RPMI7951 (cell line): Measurements from ENCODE around the gene HEPACAM2. TPM values are rescaled to one million over a fixed set of nuclear protein-coding genes. Genes with fewer than 3 reads are reported as not detected.

Experiments
- DNase-seq: peaks from one replicate; pipeline ENCODE4 v3.0.0-alpha.2; 2012; ENCODE audit warnings: low read depth
- total RNA-seq: library from RNA; depleted of rRNA; stranded (reverse); fragments of >200 nt; shearing (Covaris generic); gene quantifications from 2 replicates; pipeline ENCODE4 v1.2.3, GENCODE V29; 2014

HEPACAM2 gene
- total RNA-seq, 1 experiment from 2014 or later, result not detected

DNA sequence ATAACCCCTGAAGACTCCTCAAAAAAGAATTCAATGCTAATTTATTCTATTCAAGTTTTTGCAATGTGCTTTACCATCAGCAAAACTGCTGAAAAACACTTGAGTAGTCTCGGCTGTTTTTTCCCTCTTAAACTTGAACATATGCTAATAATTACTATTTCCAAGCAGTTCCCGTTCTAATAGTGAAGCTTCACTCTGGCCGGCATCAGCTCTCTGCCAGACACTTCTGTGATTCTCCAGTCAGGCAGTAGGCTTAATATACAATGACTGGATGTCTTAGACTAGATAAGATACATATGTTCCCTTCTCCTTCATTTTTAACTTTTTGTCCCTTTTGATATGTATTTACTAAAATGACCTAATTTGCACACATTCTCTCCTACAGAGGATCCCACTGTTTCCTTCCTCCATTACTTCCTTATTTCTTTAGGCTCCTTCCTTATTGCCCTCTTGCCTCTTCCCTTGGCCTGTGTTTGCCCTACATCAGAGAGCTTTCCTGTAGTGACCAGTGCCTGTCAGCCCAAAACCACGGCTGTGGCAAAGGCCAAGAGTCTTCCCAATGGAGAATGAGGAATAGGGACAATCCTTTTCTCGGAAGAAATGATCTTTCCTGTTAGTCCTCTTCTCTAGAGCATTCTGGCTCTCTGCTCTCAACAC is 23.5 kb downstream of the HEPACAM2 start:
- no peak for DNase-seq

DNA sequence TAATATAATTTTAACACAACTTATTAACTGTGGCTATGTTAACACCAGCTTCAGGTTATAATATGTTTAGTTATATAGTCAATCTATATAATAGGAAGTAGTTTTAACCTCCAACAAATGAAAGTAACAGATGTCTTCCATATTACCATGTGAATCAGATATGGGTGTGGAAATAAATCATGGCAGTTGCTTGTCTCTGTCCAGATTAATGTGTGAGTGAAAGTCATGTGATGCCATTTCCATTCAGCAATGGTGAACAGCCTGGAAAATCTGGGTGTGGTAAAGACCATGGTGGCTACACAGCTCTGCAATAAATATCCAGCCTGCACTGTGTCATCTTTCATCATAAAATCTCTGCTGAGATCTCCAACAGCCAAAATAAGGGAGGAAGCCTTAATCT is 27.8 kb downstream of the HEPACAM2 start:
- DNase-seq, result no peak

DNA sequence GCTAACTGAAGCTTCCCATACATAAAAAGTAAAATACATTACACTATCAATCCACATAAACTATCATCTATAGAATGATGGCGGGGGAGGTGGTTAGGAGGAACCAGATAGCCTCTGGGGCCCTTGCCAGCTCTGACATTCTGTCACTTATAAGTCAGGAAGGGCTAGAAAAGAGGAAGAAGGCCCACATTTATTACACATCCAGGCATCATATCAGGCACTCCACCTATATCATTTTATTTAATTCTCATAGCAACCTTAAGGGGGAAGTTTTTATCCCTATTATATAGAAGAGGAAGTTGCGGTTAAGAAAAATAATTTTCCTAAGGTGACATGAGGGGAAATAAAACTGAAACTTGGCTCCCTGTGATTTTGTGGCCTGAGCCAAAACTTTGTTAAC is 29.9 kb downstream of the HEPACAM2 start:
- no peak for DNase-seq

DNA sequence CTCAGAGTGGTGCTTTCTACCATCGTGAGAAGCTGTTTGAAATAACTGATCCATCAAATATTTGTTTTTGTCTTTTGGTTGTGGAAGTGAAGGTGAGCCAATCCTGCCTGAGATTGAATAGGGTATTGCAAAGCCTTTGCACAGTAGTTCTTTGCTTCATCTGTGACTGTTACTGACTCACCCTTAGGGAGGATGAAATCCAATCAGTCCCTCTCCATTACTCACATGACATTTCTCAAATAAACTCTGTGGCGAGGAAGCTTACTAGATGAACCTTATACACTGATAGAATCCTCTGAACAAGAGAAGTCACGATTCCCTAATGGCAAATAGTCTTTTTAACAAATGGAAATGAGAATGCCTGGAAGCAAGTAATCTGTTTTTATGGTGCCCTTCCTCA is 31.9 kb downstream of the HEPACAM2 start:
- peak; percentile 46 for DNase-seq

DNA sequence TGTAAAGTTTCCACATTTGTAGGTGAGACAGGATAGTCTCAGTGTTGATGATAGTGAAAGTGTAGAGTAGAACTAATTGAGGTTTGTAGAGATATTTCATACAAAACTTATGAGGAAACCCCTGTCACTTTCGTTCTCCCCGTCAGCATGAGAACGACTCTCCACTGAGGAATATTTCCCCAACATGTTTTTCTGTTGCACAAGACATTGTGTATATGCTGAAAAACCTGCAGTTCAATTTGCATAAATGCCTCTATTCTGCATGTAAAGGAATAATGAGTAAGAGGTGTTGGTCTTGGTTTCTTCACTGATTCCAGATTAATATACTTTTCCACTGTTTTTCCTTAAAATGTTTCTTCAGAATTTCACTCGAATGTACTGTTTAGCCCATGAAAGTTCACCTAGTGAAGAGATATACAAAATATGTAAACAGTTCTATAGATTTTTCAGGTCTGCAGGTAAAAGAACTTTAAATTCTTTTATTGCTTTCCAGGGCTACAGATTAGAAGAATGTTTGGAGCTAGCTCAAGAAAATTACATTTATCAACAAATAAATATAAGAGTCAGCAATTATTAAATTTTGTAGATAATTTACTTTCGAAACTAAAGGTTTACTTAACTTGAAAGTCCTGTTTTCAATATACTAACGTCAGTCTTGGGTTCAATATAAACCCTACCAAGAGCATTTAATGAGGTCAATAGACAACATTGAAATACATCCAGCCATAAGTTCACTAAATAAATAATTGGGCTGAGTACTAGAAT is 37.2 kb downstream of the HEPACAM2 start:
- no peak for DNase-seq

DNA sequence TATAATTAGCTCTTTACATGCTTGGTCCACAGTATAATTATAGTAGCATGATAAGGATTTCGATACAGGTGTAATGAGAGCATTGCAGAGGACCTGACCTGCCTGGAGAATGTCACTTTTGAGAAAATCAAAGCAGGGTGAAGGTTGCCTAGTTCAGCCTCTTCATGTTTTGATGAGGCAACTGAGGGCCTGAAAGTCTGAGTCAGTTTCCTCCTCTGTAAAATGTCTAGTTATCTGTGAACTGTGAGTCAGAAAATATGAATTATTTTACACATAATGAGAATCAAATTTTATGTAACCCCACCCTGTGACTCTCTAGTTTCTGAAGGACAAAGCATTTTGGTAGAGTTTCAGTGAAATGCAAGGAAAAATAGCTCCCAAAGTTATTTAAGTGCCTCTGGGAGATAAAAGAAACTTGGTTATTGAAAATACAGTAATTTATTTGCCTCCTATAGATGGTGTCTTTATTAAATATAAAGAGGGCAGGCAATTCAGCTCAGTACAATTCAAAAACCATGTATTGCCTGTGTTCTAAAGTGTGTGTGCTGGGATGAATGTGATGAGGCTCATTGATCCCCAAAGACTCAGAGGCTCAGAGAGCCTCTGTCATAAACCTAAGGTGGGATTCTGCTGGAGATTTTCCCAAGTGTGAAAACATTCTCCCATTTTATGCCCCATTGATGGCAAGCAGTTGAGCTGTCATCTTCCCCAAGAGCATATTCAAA is 40.8 kb downstream of the HEPACAM2 start:
- DNase-seq, result no peak

DNA sequence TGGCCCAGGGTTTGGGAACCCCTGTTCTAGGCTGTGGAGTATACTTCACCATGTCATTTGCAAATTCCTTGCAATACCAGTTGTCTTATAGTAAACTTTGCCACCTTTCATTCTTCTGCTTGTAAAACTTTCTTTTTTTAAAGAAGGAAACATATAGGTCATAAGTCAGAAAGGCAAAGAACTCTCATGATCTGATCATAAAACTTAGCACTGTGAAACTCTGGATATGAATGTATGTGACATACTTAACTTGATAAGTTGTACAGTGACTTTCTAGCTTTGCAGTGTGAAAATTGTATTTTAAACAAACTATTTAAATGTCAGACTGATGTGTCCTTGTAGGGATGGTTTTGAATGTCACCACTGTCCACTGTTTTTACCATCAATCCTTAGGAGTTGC is 47.1 kb downstream of the HEPACAM2 start:
- DNase-seq, result no peak

DNA sequence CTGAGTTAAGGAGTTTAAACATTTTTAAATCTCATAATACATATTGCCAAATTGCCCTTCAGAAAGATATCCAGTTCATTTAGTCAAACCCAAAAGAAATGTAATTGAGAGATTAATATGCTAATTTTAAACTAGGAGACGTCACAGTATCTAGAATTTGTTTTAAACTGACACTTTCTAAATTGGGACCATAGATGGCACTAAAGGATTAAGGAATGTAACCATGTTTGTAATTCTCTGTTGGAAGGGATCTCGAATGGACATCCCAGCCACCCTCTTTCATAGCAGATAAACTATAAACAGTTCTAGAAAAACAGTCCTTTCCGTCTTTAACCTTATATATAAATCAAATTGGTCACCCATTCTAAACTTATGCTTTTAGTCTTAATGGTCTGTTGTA is 48.1 kb downstream of the HEPACAM2 start:
- DNase-seq, result peak; percentile 31

DNA sequence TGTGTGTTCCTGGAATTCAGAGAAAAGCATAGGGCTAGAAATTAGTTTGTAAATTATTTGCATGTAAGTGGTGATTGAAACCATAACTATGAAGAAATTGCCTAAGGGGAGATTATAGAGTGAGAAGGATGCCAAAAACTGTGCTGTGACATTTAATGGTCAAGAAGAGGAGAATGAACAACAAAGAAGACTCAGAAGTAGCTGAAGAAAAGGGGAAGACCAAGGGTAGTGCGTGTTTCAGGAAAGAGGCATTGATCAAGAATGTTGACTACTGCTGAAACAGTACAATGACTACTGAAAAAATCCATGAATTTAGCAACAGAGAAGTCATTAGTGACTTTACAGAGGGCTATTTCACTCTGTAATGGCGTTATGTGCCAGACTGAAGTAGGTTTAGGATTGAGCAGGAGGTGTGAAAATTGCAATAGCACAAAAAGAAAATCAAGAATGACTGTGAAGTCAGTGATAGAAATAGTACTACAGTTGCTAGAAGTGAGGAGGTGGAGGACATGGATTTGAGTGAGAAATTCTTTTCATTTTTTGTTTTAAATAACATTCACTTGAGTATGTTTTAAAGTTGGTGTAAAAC is 49.2 kb downstream of the HEPACAM2 start:
- peak; percentile 11 for DNase-seq

DNA sequence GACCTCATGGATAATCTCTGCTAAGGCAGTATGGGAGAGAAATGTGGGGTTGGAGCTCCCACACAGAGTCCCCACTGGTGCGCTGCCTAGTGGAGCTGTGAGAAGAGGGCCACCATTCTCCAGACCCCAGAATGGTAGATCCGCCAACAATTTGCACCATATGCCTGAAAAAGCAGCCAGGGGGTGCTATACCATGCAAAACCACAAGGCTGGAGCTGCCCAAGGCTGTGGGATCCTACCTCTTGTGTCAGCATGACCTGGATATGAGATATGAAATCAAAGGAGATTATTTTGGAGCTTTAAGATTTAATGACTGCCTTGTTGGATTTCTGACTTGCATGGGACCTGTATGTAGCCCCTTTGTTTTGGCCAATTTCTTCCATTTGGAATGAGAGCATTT is 51.0 kb downstream of the HEPACAM2 start:
- no peak for DNase-seq

DNA sequence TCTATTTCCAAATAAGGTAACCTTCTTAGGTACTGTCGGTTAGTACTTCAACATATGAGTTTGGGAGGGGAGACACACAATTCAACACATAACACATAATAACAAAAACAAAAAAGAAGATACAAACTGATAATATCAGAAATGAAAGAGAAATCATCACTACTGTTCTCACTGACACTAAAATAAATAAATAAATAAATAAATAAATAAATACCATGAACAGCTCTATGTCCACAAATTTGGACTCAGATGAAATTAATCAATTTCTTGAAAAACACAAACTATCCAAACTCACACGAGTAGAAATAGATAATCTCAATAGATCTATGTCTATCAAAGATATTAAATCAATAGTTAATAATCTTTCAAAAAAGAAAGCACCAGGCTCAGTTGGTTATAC is 53.6 kb downstream of the HEPACAM2 start:
- no peak for DNase-seq

DNA sequence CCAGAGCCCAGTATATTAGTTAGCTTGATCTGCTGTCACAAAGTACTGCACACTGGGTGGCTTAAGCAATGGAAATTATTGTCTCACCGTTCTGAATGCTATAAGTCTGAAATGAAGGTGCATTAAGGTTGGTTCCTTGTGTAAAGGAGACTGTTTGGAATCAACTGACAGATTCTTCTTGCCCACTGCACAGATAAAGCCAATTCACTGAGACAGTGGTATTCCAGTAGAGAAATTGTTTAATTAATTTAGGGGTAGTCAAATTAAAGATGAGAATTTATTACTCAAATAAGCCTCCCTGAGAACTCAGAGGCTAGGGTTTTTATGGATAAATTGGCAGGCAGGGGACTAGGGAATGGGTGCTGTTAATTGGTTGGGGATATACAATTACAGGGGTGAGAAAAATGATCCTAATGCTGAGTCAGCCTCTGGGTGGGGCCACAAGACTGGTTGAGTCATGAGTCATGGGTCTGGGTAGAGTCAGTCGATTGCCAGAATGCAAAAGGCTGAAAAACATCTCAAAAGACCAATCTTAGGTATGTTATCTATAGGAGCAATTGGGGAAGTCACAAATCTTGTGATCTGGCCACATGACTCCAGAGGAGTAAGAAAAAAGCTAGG is 54.6 kb downstream of the HEPACAM2 start:
- DNase-seq, result peak; percentile 13

DNA sequence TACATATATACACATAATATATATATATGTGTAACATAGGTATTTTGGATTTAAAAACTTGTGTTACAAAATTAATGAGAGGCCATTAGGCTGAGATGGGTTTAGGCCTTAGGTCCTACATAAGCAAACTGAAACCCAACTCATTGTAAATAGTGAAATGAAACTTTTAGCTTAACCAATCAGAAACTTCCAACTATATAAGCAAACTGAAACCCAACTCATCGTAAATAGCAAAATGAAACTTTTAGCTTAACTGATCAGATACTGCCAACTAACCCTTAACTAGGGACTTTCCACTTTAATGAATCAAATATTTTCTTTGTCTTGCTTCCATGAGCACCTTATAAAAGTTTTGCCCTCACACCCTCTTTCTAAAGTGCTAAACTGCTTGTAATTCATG is 60.8 kb downstream of the HEPACAM2 start:
- DNase-seq, result peak; percentile 27

DNA sequence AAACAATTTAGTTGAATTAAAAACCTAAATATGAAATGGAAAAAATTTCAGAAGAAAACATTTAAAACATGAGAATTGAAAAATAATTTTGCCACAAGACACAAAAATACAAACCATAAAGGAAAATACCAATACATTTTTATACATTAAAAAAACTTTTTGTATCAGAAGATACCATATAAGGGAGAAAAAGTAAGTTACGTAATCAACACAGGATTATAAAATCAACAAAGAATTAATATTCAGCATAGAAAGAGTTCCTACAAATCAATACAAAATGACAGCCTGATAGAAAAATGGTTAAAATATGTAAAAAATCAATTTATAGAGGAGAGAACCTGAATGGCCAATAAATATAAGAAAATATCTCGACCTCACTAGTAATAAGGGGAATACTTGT is 61.5 kb downstream of the HEPACAM2 start:
- no peak for DNase-seq

DNA sequence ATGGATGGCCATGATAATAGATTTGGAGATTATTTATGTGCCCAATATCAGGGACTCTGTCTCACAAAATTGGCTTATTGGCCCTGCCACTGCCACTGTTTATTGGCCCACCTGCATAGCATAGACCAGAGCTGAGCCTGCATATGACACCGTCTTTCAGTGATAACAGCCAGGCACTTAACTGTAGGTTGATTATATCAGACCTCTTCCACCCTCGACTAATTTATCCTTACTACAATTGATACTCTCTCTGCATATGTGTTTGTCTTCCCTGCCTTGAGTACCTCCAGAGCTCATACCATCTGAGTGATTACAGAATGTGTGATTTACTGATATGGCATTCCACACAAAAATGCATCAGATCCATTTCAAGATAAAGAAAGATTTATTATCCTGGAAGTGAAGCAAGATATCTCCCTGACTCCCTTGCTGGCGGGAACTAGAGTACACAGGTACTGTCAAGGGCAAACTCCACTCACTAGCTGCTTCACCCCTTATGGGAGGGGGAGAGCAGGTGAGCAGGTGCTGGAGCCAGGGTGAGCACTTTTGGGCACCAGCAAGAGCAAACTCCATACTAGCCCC is 65.0 kb downstream of the HEPACAM2 start:
- peak; percentile 11 for DNase-seq

DNA sequence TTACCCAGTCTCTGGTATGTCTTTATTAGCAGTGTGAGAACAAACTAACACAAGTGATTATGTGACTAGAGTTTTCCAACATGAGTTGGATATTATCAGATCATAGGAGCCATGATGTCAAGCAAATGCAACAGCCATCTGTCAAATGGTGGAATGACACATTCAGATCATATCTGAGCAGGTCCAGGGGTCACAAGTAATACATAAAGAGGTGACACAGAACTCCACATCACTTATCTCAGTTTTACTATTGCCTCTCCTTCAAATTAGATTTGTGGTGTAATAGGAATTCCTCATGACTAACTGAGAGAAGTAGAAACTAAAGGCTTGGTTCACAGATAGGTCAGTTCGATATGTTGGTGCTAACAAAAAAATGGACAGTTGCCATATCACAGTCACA is 65.9 kb downstream of the HEPACAM2 start:
- peak; percentile 66 for DNase-seq

DNA sequence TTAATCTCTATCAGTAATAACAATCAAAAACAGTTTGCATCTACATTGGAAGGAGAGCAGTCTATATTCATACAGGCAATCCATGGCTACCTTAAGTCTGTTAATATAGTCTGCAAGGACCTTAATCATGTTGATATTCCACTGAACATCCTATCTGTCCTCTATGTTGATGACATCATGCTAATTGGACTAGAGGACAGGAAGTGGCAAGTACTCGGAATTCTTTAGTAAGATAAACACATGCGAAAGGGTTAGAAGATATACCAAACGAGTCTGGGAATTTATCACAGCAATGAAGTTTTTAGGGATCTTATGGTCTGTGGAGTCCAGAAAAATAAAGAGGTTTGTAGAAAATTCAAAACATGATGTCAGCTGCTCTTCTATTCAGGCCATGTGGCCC is 66.8 kb downstream of the HEPACAM2 start:
- peak; percentile 19 for DNase-seq

DNA sequence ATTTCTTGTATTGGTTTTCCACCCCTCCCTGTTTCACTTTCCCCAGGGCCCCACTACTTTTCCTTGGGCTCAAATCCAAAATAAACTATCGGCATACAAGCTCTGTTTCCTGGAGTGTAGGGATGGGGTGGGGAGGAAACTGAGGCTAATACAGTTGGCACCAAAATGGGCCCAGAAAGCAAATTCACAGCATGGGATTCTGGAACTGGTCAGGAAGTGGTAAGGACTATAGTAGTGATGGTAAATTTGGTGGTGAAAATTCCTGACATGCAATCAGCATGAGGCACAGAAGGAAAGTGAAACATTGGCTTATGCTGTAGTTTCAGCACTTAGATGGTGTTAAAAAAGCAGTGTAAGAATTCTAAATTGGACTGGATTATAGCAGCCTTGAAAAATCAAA is 69.4 kb downstream of the HEPACAM2 start:
- peak; percentile 87 for DNase-seq

DNA sequence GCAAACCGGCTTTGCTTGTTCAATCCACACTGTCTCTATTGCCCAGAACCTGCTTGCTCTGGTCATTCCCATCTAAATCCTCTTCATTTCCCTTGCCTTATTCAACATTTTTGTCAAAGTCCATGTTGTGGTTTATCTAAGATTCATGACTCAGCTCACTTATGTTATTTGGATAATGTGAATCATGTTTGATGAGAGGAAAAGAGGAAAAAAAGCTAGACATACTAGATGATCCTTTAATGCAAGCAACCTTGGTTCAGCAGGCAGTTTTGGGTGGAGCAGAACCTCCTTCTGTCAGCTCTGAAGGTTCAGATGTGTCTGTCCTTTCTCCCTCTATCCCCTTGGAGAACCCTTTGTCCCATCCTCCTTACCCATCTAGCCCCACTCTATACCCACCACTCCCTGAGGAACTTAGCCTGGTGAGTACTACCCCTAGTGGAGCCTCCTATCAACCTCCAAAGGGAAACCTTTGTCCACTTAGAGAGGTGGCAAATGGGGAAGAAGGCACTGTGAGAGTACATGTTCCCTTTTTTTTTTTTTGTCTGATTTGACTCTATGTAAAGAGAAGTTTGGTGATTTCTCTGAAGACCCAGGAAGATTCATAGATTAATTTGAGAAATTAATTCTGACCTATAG is 76.0 kb downstream of the HEPACAM2 start:
- peak; percentile 62 for DNase-seq

DNA sequence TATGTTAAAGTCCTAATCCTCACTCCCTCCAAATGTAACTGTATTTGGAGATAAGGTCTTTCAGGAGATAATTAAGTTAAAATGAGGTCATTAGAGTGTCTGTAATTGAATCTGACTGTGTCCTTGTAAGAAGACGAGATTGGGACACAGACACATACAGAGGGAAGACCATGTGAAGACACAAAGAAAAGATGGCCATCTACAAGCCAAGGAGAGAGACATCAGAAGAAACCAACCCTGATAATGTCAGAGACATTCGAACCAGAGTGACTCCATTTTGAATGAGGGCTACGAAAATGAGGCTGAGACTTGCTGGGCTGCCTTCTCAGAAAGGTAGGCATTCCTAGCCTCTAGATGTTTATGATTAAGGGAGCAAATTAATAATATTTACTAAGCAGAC is 77.5 kb downstream of the HEPACAM2 start:
- no peak for DNase-seq

DNA sequence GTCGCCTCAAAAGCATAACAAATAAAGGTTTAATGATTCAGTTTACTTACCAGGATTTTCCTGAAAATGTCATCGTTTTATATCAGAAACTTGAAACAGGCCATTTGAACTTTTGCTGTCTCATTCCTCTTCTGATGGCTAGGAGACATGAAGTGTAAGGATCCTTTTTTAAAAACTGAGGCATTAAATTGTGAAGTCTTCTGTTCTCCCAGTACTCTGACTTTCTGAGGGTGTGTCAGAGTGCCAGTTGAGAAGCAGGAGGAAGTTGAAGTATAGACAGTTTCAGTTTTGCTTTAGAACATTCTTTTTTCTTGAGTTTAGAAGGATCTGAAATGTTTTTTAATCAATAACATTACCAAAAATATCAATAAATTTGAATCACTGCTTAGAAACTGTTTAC is 78.1 kb downstream of the HEPACAM2 start, which contains the start of gene SAMD9L:
Gene SAMD9L (minus strand): TSS at position 242 of the 400 bp plus-strand sequence. CDS start 12,414 bp downstream, outside the sequence.
- DNase-seq, result peak; percentile 43
